Common myeloid progenitor, CD34-positive (primary cell): ENCODE measurements around the gene OR6S1.
A peak's percentile ranks its signal among the peaks of the same experiment; 100 is the strongest.

Experiments
- CTCF ChIA-PET: fragments of 350-600 bp; sonication (Branson Sonifier 250); formaldehyde crosslinking; loops from one replicate; lab custom pipeline; 2021; ENCODE audit warnings: antibody characterized with exemption; lab: Charles Lee
- POLR2A ChIA-PET: fragments of 350-600 bp; sonication (Branson Sonifier 250); formaldehyde crosslinking; loops from one replicate; lab custom pipeline; 2021; ENCODE audit warnings: antibody characterized with exemption; lab: Charles Lee
- DNase-seq, 3 donors: peaks; one replicate each; pipeline versions ENCODE4 v3.0.0 to v3.0.0-alpha.2; 2013
- H3K27ac ChIP-seq, 2 experiments: 1 replicate in 1 of 2; 2 replicates in 1 of 2; pipeline ENCODE4 v1.7.0; 2013; ENCODE audit warnings: inconsistent platforms in 2 of 2, low read length in 2 of 2, mild to moderate bottlenecking in 2 of 2, low read depth in 1 of 2, moderate library complexity in 1 of 2; ENCODE audit not compliant: severe bottlenecking in 2 of 2, insufficient read depth in 1 of 2, poor library complexity in 1 of 2
- H3K27me3 ChIP-seq, 5 experiments: replicated peaks in 2 of 5; 1 replicate in 3 of 5; 2 replicates in 2 of 5; pipeline versions ENCODE4 v1.6.1 to v1.7.0; 2013; ENCODE audit warnings: low read length in 4 of 5, mild to moderate bottlenecking in 2 of 5, moderate library complexity in 2 of 5, inconsistent platforms in 1 of 5; ENCODE audit not compliant: insufficient read depth in 5 of 5, control insufficient read depth in 4 of 5
- H3K36me3 ChIP-seq, 4 experiments: 1 replicate in 2 of 4; 2 replicates in 2 of 4; pipeline versions ENCODE4 v1.6.1 to v1.7.0; 2013; ENCODE audit warnings: low read length in 3 of 4, control low read depth in 1 of 4, mild to moderate bottlenecking in 1 of 4; ENCODE audit not compliant: control insufficient read depth in 4 of 4, insufficient read depth in 4 of 4
- H3K4me1 ChIP-seq, 4 experiments: 1 replicate in 3 of 4; 2 replicates in 1 of 4; pipeline versions ENCODE4 v1.6.1 to v1.7.1; 2013; ENCODE audit warnings: low read length in 3 of 4, mild to moderate bottlenecking in 3 of 4, control low read depth in 1 of 4, inconsistent platforms in 1 of 4, moderate library complexity in 1 of 4; ENCODE audit not compliant: control insufficient read depth in 4 of 4, insufficient read depth in 4 of 4; ENCODE audit errors: control extremely low read depth in 1 of 4
- H3K4me3 ChIP-seq, 7 experiments: 1 replicate in 4 of 7; 2 replicates in 3 of 7; pipeline versions ENCODE4 v1.5.1 to v1.7.0; 2013; ENCODE audit warnings: mild to moderate bottlenecking in 7 of 7, low read length in 6 of 7, moderate library complexity in 6 of 7, inconsistent platforms in 2 of 7, low read depth in 2 of 7, control low read depth in 1 of 7; ENCODE audit not compliant: insufficient read depth in 4 of 7, control insufficient read depth in 1 of 7; ENCODE audit errors: extremely low read depth in 1 of 7
- H3K9me3 ChIP-seq, 5 experiments: 1 replicate in 4 of 5; 2 replicates in 1 of 5; pipeline versions ENCODE4 v1.6.1 to v1.7.1; 2013; ENCODE audit warnings: low read length in 4 of 5, mild to moderate bottlenecking in 2 of 5, inconsistent platforms in 1 of 5, low read depth in 1 of 5, moderate library complexity in 1 of 5; ENCODE audit not compliant: control insufficient read depth in 4 of 5, insufficient read depth in 2 of 5; ENCODE audit errors: control extremely low read depth in 1 of 5
- WGBS: methylation state at CpG from one replicate; pipeline ENCODE4 v1.1.5; 2013; ENCODE audit not compliant: insufficient coverage; 5-methylcytosine and 5-hydroxymethylcytosine counted together

OR6S1 gene

GRCh38 chr14:20632448-20632830 lies 9.1 kb downstream of the OR6S1 start:
- peaks cover 10 to 33% (median 28%) of the 10 kb centered on the region in 4 experiments for H3K4me1 ChIP-seq
- no peaks in the 10 kb centered on the region for H3K36me3 ChIP-seq
- ChIA-PET POLR2A (no interaction called here), CTCF (interaction anchor here (0.9 to 2.4 kb wide), 7 partner anchors 10 to 304 kb away, joined by 3 to 12 read pairs (median 5); no protein-coding TSS in a partner anchor)
- peak overlapping the region; percentile 24 to 89 (median 76) for H3K4me3 ChIP-seq
- H3K27me3 ChIP-seq, result peaks cover 9 to 56% (median 49%) of the 10 kb centered on the region in 5 experiments
- DNase-seq, result peak in 1 of 3 donors; percentile 42
- WGBS, result 0% methylated on average over 15 of the region's 19 CpGs
- no peak overlapping the region for H3K27ac ChIP-seq
- peaks cover 0 to 10% (median 4%) of the 10 kb centered on the region in 5 experiments for H3K9me3 ChIP-seq

GRCh38 chr14:20631880-20632389 lies 9.6 kb downstream of the OR6S1 start:
- DNase-seq, result peak in 1 of 3 donors; percentile 35
- Histone ChIP-seq H3K27me3 (peaks cover 9 to 61% (median 54%) of the 10 kb centered on the region in 5 experiments), H3K4me3 (peak overlapping the region; percentile 33 to 89 (median 76)), H3K9me3 (peaks cover 0 to 10% (median 4%) of the 10 kb centered on the region in 5 experiments), H3K4me1 (peaks cover 10 to 33% (median 28%) of the 10 kb centered on the region in 4 experiments), H3K27ac (no peak overlapping the region), H3K36me3 (no peaks in the 10 kb centered on the region)
- ChIA-PET POLR2A (no interaction called here), CTCF (interaction anchor here (0.9 to 2.4 kb wide), 8 partner anchors 9 to 304 kb away, joined by 3 to 12 read pairs (median 4); no protein-coding TSS in a partner anchor)
- WGBS, result under 1% methylated on average over 13 of the region's 18 CpGs

DNA sequence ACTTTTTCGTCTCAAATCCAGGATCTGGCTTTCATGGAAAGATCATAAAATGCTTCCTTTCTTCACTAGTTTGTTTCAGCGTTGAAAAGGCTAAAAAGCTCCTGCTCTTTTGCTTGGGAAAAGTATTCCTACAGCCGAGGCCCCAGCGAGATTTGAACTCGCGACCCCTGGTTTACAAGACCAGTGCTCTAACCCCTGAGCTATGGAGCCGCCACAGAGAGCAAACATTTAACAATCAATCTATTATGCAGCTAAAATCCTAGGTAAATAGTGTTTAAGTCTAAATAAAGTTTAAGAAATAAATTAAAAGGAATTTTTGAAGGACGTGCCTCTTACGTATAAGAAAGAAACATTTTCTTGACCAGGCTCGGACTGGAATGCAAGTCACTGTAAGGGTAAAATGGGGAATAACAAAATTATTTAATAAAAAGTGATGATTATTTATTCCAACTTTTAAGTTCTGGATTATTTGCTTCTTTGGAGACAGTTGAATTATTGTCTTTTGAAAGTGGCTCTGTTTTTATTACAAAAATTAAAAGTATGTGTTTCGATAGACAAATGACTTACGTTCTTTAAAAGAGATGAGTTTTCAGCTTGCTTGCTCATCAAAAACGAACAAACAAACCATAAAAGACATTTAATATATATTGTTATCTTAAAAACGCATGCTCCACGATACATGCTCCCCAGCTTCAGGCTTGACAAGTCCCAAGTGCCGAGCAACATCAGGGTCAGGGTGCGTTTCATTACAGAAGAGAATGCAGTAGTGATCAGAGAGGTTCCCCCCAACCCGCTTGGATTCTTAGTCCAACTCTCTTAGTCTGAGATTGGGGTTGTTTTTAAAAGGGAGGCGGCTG lies 10.2 kb downstream of the OR6S1 start:
- Histone ChIP-seq H3K9me3 (peaks cover 0 to 10% (median 4%) of the 10 kb centered on the region in 5 experiments), H3K27ac (no peak overlapping the region), H3K4me1 (peaks cover 10 to 35% (median 31%) of the 10 kb centered on the region in 4 experiments), H3K36me3 (no peaks in the 10 kb centered on the region), H3K27me3 (peaks cover 9 to 62% (median 55%) of the 10 kb centered on the region in 5 experiments), H3K4me3 (peak overlapping the region; percentile 33 to 89 (median 76))
- ChIA-PET POLR2A (interaction anchor here (1.1 to 1.7 kb wide), 2 partner anchors 18 to 288 kb away, joined by 3 to 4 read pairs; partner anchors contain the start of gene PARP2), CTCF (interaction anchor here (0.7 to 2.4 kb wide), 13 partner anchors 10 to 303 kb away, joined by 3 to 12 read pairs (median 4); no protein-coding TSS in a partner anchor)
- WGBS, result 0% methylated on average over 6 of the region's 19 CpGs
- peak; percentile 63 to 76 (median 75) for DNase-seq

GRCh38 chr14:20630340-20631022 lies 11.0 kb downstream of the OR6S1 start:
- H3K4me1 ChIP-seq, result peaks cover 12 to 41% (median 36%) of the 10 kb centered on the region in 4 experiments
- ChIA-PET POLR2A (interaction anchor here (1.1 to 1.7 kb wide), 2 partner anchors 17 to 287 kb away, joined by 3 to 4 read pairs; partner anchors contain the start of gene PARP2), CTCF (interaction anchor here (1.1 to 2.4 kb wide), 10 partner anchors 9 to 288 kb away, joined by 3 to 12 read pairs (median 4); no protein-coding TSS in a partner anchor)
- DNase-seq, result peak; percentile 46 to 59 (median 51)
- no peak overlapping the region for H3K27ac ChIP-seq
- H3K27me3 ChIP-seq, result peaks cover 6 to 65% (median 60%) of the 10 kb centered on the region in 5 experiments
- H3K9me3 ChIP-seq, result peaks cover 0 to 10% (median 4%) of the 10 kb centered on the region in 5 experiments
- H3K4me3 ChIP-seq, result peak overlapping the region; percentile 35 to 79 (median 72)
- no peaks in the 10 kb centered on the region for H3K36me3 ChIP-seq
- 4% methylated on average over 20 of the region's 23 CpGs for WGBS

DNA sequence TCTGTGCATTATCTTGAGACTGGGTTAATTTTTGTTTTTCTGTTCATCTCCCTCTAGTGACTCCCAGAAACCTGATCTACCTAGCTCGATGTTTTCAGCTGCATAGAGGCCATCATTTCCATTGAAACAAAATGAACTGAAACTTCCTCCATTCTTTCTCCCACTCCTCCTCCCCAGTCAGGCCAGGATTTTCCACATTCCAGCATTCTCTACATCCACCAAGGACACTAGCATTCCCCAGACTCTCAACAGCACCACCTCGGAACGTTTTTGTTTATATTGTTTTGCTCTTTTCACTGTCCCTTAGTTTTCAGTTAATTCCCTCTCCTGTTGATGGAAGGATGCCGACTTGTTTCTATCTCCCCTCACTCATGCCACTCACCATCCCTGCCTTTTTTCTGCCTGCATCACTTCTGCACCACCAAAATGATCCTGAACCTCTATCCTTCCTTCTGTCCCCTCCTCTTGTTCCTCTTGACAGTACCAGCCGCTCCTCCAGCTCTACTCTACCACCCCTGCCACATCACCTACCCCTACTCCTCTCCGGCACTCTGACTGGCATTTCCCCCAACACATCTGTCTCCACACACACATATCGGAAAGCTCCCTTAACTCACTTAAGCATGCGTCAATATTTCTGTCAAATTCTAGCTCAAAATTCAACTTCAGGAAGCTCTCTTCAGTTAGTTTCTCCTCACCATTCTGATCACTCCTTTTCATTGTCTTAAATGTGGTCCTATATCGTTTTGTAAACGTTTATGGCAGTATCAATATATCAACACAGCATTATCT lies 13.2 kb downstream of the OR6S1 start:
- no peak for DNase-seq
- ChIA-PET CTCF (interaction anchor here (0.6 to 1.5 kb wide), 4 partner anchors 53 to 300 kb away, joined by 3 to 4 read pairs (median 4); no protein-coding TSS in a partner anchor), POLR2A (interaction anchor here (0.9 kb wide), 1 partner anchor 10 kb away, joined by 3 read pairs; no protein-coding TSS in a partner anchor)
- no peak overlapping the region for H3K4me3 ChIP-seq
- no peaks in the 10 kb centered on the region for H3K36me3 ChIP-seq
- WGBS, result 60% methylated on average over 7 of the region's 10 CpGs
- peaks cover 0 to 2% (median 0%) of the 10 kb centered on the region in 5 experiments for H3K9me3 ChIP-seq
- peaks cover 4 to 57% (median 45%) of the 10 kb centered on the region in 5 experiments for H3K27me3 ChIP-seq
- H3K4me1 ChIP-seq, result peaks cover 19 to 57% (median 49%) of the 10 kb centered on the region in 4 experiments
- H3K27ac ChIP-seq, result no peak overlapping the region
